PC-9 (cell line): Measurements from ENCODE around the gene KIAA1958. TPM values are rescaled to one million over a fixed set of nuclear protein-coding genes. Genes with fewer than 3 reads are reported as not detected.

Experiments
- BruUV-seq: library from RNA; stranded (reverse); fragments of 400-500 nt; replicated peaks from 2 replicates; lab custom pipeline; 2021; lab: Mats Ljungman, UMichigan
- CTCF ChIA-PET: fragments of 300-600 bp; sonication (Branson Sonifier 250); formaldehyde crosslinking; loops from one replicate; lab custom pipeline; 2022; ENCODE audit warnings: antibody characterized with exemption; lab: Charles Lee
- POLR2A ChIA-PET: fragments of 300-600 bp; sonication (Branson Sonifier 250); formaldehyde crosslinking; loops from one replicate; lab custom pipeline; 2022; ENCODE audit warnings: antibody characterized with exemption; ENCODE audit not compliant: unreplicated experiment; lab: Charles Lee
- DNase-seq, 2 experiments: peaks; one replicate each; pipeline versions ENCODE4 v3.0.0 to v3.0.0-alpha.2; 2015 to 2022; ENCODE audit warnings: mixed read lengths in 1 of 2
- H2AFZ ChIP-seq: fragments of 200-600 bp; sonication (generic); 2 replicates; pipeline ENCODE4 v1.8.1; 2017; ENCODE audit warnings: antibody characterized with exemption
- H3F3A ChIP-seq: fragments of 200-600 bp; sonication (generic); 2 replicates; pipeline ENCODE4 v1.8.1; 2017; ENCODE audit warnings: antibody characterized with exemption, mild to moderate bottlenecking, low read depth; ENCODE audit not compliant: insufficient read depth
- H3K27ac ChIP-seq: fragments of 200-600 bp; sonication (generic); 2 replicates; pipeline ENCODE4 v1.6.1; 2016; ENCODE audit warnings: mixed run types
- H3K27me3 ChIP-seq: fragments of 200-600 bp; sonication (generic); 2 replicates; pipeline ENCODE4 v1.6.1; 2016; ENCODE audit warnings: low read depth, mixed run types; ENCODE audit not compliant: insufficient read depth
- H3K36me3 ChIP-seq: fragments of 200-600 bp; sonication (generic); 2 replicates; pipeline ENCODE4 v1.6.1; 2016; ENCODE audit warnings: low read depth, mixed run types
- H3K4me1 ChIP-seq: fragments of 200-600 bp; sonication (generic); replicated peaks from 2 replicates; pipeline ENCODE4 v1.6.1; 2016; ENCODE audit warnings: mixed run types; ENCODE audit not compliant: insufficient read depth
- H3K4me2 ChIP-seq: fragments of 200-600 bp; sonication (generic); 2 replicates; pipeline ENCODE4 v1.6.1; 2017; ENCODE audit warnings: mixed run types
- H3K4me3 ChIP-seq: fragments of 200-600 bp; sonication (generic); 2 replicates; pipeline ENCODE4 v1.6.1; 2016; ENCODE audit warnings: mixed run types
- H3K79me2 ChIP-seq: fragments of 200-600 bp; sonication (generic); 2 replicates; pipeline ENCODE4 v1.6.1; 2017; ENCODE audit warnings: low read depth, mixed run types
- H3K9me2 ChIP-seq: fragments of 200-600 bp; sonication (generic); 2 replicates; pipeline ENCODE4 v1.8.1; 2017; ENCODE audit warnings: mild to moderate bottlenecking; ENCODE audit not compliant: insufficient read depth
- H3K9me3 ChIP-seq: fragments of 200-600 bp; sonication (generic); 2 replicates; pipeline ENCODE4 v1.8.1; 2016; ENCODE audit warnings: low read depth; ENCODE audit not compliant: insufficient read depth
- H4K20me1 ChIP-seq: fragments of 200-600 bp; sonication (generic); 2 replicates; pipeline ENCODE4 v1.8.1; 2017; ENCODE audit not compliant: insufficient read depth
- EZH2 ChIP-seq: fragments of 200-600 bp; sonication (generic); IDR thresholded peaks from 2 replicates; pipeline ENCODE4 v1.8.0; 2017; ENCODE audit warnings: antibody characterized with exemption, low read depth
- intact Hi-C: fragments of 100-400 bp; cut with micrococcal nuclease; formaldehyde crosslinking; loops from one replicate; pipeline ENCODE4 v1.10.0; 2022; ENCODE audit not compliant: unreplicated experiment
- total RNA-seq: library from RNA; stranded (reverse); gene quantifications from 2 replicates; pipeline ENCODE4 v1.2.3, GENCODE V29; 2021
- TF ChIP-seq, protein P1 (sequence below): fragments of 200-600 bp; sonication (generic); conservative IDR thresholded peaks from 2 replicates; pipeline ENCODE4 v1.6.1; 2017; ENCODE audit warnings: mixed run types, antibody characterized with exemption, mild to moderate bottlenecking, moderate library complexity

The KIAA1958 gene
- total RNA-seq, 1 experiment from 2014 or later = 19.5 TPM

GRCh38 chr9:112545237-112545636, 58.6 kb downstream of the KIAA1958 start:
- no peak overlapping the region for H3K27ac ChIP-seq
- no peaks in the 10 kb centered on the region; the same call in 1 of the 2 replicates for H3K79me2 ChIP-seq

DNA sequence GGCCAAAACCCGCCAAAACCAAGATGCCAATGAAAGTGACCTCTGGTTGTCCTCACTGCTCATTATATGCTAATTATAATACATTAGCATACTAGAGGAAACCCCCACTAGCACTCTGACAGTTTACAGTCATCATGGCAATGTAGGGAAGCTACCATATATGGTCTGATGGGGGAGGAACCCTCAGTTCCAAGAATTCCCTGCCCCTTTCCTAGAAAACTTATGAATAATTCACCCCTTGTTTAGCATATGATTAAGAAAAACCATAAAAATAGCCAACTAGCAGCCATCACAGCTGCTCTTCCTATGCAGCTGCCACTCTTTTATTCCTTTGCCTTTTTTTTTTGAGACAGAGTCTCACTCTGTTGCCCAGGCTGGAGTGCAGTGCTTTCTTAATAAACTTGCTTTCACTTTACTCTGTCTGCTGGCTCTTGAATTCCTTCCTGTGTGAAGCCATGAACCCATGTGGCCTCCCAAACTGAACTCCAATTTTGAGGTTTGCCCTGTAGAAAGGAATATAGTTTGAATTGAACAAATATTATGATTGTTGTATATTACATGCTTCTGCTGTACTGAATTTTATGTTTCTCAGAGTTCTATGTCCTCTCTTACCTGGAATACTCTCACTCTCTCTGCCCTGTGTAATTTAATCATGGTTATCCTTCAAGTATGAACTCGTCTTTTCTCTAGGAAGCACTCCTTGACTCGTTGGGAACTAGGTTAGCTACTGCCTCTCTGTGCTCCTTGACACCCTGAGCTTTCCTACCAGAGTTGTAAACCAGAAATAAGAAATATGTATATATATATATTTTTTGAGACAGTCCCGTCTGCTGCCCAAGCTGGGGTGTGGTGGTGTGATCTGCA, 59.8 kb downstream of the KIAA1958 start:
- no peaks in the 10 kb centered on the region for H3K9me3 ChIP-seq
- H2AFZ ChIP-seq = no peak overlapping the region
- H3K4me2 ChIP-seq = no peak overlapping the region
- H3K79me2 ChIP-seq = no peaks in the 10 kb centered on the region; the same call in 1 of the 2 replicates
- no peaks in the 10 kb centered on the region for H3K27me3 ChIP-seq
- ChIA-PET POLR2A (interaction anchor here (0.7 kb wide), 1 partner anchor 151 kb away, joined by 26 read pairs; no protein-coding TSS in a partner anchor), CTCF (interaction anchor here (0.6 kb wide), 1 partner anchor 183 kb away, joined by 4 read pairs; no protein-coding TSS in a partner anchor)
- no peaks in the 10 kb centered on the region for H3K9me2 ChIP-seq
- no peak for TF ChIP-seq EZH2
- TF ChIP-seq, protein P1, sequence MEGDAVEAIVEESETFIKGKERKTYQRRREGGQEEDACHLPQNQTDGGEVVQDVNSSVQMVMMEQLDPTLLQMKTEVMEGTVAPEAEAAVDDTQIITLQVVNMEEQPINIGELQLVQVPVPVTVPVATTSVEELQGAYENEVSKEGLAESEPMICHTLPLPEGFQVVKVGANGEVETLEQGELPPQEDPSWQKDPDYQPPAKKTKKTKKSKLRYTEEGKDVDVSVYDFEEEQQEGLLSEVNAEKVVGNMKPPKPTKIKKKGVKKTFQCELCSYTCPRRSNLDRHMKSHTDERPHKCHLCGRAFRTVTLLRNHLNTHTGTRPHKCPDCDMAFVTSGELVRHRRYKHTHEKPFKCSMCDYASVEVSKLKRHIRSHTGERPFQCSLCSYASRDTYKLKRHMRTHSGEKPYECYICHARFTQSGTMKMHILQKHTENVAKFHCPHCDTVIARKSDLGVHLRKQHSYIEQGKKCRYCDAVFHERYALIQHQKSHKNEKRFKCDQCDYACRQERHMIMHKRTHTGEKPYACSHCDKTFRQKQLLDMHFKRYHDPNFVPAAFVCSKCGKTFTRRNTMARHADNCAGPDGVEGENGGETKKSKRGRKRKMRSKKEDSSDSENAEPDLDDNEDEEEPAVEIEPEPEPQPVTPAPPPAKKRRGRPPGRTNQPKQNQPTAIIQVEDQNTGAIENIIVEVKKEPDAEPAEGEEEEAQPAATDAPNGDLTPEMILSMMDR = no peak
- H3F3A ChIP-seq = 0 out of 2 replicates have a peak, but pooled peaks cover 6% of the 10 kb centered on the region
- no peak overlapping the region for H3K4me3 ChIP-seq
- no peaks in the 10 kb centered on the region for H4K20me1 ChIP-seq
- no peaks in the 10 kb centered on the region for H3K36me3 ChIP-seq
- H3K27ac ChIP-seq = no peak overlapping the region
- no TSS peak for BruUV-seq
- intact Hi-C loops = no loop called here
- H3K4me1 ChIP-seq = no peaks in the 10 kb centered on the region
- DNase-seq = no peak

More at GRCh38 chr9:112545237-112545636, 58.6 kb downstream of the KIAA1958 start:
- Histone ChIP-seq H3K4me1 (no peaks in the 10 kb centered on the region), H3K36me3 (no peaks in the 10 kb centered on the region), H3K9me3 (no peaks in the 10 kb centered on the region), H3K4me3 (no peak overlapping the region), H2AFZ (no peak overlapping the region), H3K9me2 (no peaks in the 10 kb centered on the region), H3K4me2 (no peak overlapping the region), H4K20me1 (no peaks in the 10 kb centered on the region), H3F3A (0 out of 2 replicates have a peak, but pooled peaks cover 6% of the 10 kb centered on the region), H3K27me3 (no peaks in the 10 kb centered on the region)
- no peak for TF ChIP-seq EZH2
- TF ChIP-seq, protein P1 = no peak
- BruUV-seq = no TSS peak
- ChIA-PET CTCF (no interaction called here), POLR2A (no interaction called here)
- no peak for DNase-seq
- intact Hi-C loops = no loop called here

- TF ChIP-seq EZH2 = no peak
- TF ChIP-seq, protein P1 = no peak
- H3K36me3 ChIP-seq = no peaks in the 10 kb centered on the region
- H3K4me3 ChIP-seq = no peak overlapping the region
- no peak for DNase-seq
- no peaks in the 10 kb centered on the region for H3K9me2 ChIP-seq
- H2AFZ ChIP-seq = no peak overlapping the region
- H3K27me3 ChIP-seq = no peaks in the 10 kb centered on the region
- BruUV-seq = no TSS peak
- intact Hi-C loops = no loop called here
- no peak overlapping the region for H3K4me2 ChIP-seq
- POLR2A ChIA-PET = no interaction called here
- CTCF ChIA-PET = no interaction called here
- no peak overlapping the region for H3K27ac ChIP-seq
- no peaks in the 10 kb centered on the region for H3K4me1 ChIP-seq
- H4K20me1 ChIP-seq = no peaks in the 10 kb centered on the region
- H3F3A ChIP-seq = no peaks in the 10 kb centered on the region
- no peaks in the 10 kb centered on the region; the same call in 1 of the 2 replicates for H3K79me2 ChIP-seq
- H3K9me3 ChIP-seq = no peaks in the 10 kb centered on the region
Observed at GRCh38 chr9:112548051-112548440, 61.4 kb downstream of the KIAA1958 start.
